ENCODE results near the gene GCNT4.

GRCh38 chr5:75040973-75041372 lies 11.4 kb downstream of the GCNT4 start:
- TF ChIP-seq CTCF (IDR thresholded peaks at IDR 0.05) = no peak
- no peak for TF ChIP-seq EP300 (IDR thresholded peaks at IDR 0.05; ENCODE audit: low read depth)

All from transverse colon (tissue), 3 donors.